IPS-NIHi11 (cell line): ENCODE results near the gene NES.
A peak's percentile ranks its signal among the peaks of the same experiment; 100 is the strongest.

Source experiments
- DNase-seq: peaks from one replicate; pipeline ENCODE4 v3.0.0; 2012; ENCODE audit warnings: mixed read lengths, low spot score

Gene NES

GRCh38 chr1:156676820-156677615 lies at the start of gene NES:
NES (minus strand) TSS chr1:156677407; CDS start chr1:156677264, 143 bp downstream.
- DNase-seq: peak; percentile 78

- DNase-seq: no peak
Observed at GRCh38 chr1:156726549-156727226, 49.5 kb upstream of the NES start.

- DNase-seq: peak; percentile 85
Observed at GRCh38 chr1:156725683-156726280, 48.6 kb upstream of the NES start.

DNA sequence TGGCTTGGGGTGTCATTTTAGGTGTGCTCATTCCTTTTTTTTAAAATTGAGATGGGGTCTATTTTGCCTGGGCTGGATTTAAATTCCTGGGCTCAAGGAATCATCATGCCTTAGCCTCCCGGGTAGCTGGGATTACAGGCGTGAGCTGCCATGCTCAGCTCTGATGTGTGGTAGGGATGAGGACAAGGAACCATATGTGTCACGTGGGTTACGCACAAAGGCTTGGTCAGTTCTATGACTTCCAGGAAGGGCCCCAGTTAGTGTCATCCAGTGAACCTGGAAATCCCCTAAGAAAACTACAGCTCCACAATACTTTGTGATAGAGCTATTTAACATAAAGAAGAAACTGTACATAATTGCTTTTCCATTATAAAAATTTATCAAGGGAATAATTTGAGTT lies 44.3 kb upstream of the NES start:
- DNase-seq: no peak

- DNase-seq: no peak
Observed at GRCh38 chr1:156721131-156721530, 43.9 kb upstream of the NES start.

DNA sequence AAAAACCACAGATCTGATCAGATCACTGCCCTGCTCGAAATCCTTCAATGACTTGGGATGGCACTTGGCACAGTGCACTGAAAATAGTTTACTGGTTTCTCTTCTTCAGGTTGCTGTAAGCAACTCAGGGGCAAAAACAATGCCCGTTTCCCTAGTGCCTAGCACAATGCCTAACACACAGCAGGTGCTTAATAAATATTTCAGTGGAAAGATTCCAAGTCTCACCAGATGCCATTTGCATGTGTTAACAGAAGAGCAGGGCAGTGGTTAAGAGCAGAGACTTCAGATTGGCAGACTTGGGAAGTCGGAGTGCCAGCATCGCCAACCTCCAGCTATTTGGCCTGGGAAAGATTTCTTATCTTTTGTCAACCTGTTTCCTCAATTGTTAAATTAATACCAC lies 40.1 kb upstream of the NES start:
- no peak for DNase-seq

DNA sequence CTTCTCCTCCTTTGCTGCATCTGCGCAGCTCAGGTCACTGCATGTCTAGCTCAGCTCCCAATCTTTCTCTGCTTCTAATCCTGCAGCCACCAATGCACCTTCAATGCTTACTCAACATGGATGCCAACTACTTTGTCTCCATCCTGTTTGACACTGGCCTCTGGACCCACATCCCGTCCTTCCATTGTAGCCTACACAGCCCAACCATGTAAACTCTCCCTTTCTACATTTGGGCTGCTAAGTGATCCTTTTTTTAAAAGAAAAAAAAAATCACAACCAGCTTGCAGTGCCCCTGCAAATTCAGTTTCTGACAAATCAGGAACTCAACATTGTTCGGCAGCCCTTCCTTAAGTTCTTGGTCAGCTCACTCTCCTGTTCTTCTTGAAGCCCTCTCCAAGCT lies 37.6 kb upstream of the NES start:
- no peak for DNase-seq

DNA sequence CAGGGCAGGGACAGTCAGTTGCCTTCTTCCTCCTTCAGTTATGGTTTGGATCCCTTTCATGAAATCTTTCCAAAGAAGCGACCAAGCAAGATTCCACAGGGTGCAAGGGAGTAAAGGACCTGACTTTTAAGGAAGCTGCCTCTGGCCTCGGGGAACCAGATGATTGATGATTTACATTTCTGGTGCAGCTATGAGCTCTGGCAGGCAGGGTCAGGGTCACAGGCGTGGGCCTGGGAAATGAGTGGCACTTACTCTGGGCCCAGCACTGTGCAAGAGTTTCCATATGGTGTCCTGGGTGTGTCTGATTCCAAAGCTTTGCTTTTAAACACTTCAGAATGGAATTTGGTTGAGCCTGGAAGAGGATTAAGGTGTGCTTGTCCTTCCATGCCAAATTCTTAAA lies 35.4 kb upstream of the NES start:
- no peak for DNase-seq

DNA sequence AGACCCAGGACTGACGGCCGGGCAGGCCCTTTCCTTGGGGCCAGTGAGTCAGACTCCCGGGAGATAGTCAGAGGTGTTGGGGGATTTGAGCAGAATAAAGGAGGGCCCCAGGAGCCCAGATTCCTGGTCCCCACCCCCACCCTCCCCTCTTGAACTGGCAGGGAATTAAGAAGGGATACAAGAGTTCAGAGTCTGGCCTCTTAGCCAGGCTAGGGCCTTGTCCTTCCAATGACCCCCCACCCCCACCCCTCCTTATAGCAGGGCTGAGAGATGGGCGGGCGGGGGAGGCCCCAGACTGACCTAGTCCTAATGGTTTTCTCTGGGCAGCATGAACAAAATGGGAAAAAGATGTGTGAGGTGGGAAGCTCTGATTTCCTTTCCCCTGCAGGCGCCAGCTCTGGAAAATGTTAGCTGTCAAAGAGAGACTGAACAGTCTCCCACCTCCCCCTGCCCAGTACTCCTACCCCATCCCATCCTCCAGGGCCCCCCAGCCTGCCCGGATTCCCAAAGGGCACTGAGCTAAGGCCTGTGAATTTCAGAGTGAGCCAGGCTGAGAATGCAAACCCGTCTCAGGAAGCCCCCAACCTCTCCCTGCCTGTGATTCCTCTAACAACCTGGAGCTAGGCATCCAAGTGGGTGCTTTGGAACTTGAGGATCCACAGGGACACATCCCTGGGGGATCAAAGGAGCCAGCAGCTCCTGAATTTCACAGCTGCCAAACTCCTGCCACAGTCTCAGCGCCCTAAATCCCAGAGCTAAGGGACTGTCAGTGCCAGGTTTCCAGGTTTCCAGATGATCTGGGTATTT lies 34.0 kb upstream of the NES start:
- DNase-seq: peak; percentile 12

GRCh38 chr1:156709757-156710489 lies 32.7 kb upstream of the NES start:
- DNase-seq: no peak

- no peak for DNase-seq
Observed at GRCh38 chr1:156709031-156709430, 31.8 kb upstream of the NES start.

- DNase-seq: peak; percentile 74
Observed at GRCh38 chr1:156708218-156708661, 31.0 kb upstream of the NES start.

GRCh38 chr1:156707417-156708217 lies 30.4 kb upstream of the NES start:
- DNase-seq: no peak

- DNase-seq: no peak
Observed at GRCh38 chr1:156706657-156707416, 29.6 kb upstream of the NES start.

DNA sequence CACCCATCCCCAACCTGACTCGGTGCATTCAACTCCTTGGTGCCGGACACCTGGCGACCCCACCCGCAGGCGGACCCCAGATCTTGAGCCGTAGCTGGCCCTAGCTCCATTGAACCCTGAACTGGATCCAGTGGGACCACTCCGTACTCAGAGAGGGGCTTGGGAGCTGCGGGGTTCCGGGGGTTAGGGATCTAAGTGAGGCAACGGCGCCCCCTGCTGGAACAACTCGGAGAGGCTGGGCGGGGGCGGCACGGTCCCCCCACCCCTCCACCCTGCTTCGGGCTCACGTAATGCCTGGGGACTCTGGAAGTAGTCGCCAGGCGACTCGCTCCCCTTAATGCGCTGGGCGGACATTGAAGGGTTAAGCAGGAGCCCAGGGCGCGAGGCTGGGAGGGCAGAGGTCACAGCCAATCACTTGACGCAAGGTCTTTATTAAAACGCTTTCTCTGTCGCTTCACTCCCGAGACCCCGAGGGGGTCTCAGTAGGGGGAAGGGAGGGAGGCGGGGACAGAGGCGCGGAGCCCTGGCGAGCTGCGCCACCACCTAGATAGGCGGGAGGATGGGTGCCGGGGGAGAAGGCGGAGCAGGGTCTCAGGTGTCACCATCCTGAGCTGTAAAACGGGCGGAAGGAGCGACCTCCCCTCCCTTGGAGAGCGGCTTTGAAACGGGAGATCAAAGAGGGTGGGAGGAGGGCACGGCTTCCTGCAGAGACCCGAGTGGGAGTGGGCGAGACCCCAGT lies 28.9 kb upstream of the NES start:
- DNase-seq: peak; percentile 80

DNA sequence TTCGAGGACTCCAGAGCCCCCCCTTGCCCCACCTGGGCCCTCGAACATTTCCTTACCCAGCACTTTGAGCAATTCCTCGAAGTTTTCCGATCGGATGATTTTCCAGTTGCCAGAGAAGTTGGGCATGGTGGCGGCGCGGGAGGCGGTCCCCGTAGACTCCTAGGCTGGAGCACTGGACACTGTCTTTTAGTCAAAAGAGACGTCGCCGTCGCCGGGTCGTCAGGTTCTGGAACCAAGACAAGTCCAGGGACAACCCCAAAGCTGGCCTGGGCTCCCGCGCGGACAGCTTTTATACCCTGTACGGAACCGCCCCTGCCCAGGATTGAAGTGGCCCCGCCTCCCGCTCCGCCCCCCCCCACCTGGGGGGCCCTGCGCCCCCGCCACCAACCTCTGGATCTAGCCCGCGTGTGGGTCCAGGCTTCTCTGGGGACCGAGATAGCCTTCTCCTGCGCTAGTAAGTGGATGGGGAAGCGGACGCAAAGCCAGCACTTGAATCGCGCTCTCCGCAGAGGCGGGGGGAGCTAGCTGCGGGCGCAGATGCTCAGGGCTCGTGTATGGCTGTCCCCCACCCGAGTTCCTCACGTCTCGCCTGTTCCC lies 28.2 kb upstream of the NES start, which contains the start of gene CRABP2:
TSS of gene CRABP2 (minus strand) at position 263 of the 597 bp plus-strand sequence. CDS start at position 126, 137 bp downstream.
- DNase-seq: no peak

DNA sequence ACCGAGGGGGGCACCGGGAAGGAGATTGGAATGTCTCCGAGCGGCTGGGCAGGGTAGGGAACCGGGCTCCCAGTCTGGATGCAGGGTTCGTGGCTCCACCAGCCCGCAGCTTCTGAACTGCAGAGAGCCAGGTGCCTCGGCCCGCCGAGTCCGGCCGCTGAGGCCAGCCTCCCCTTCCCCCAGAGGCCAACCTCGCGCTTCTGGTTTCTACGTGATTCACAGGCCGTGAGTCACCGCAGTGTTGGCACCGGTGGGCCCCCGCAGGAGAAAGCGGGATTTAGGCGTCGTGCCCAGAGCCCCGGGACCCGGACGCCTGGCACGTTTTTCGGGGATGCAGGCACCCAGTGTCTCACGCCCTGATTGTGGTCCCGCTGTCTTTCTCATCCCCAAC lies 27.7 kb upstream of the NES start:
- DNase-seq: no peak

DNA sequence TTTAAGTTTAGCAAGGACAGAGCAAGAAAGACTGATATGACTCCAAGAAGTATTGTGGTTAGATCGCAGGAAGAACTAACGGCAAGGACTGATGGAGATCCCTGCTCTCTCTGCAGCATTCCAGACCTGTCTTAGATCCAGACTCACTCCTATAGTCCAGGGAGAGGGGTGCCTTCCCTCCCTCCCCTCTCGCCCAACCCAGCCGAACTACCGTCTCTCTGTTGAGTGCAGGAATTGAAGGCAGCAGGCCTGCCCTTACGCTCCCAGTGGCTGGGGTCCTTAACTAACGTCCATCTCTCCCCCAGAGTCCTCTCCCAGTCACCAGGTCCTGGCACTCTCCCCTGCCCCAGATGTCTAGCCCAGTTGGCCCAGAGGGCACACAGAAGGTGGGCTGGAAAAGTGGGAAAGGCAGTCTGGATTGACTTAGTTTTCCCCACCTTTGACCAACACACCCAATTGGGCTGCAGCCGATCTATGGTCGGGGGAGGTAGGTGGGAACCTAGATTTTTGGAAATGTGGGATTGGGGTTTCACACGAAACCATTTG lies 27.0 kb upstream of the NES start:
- no peak for DNase-seq
